NT2/D1 (cell line): ENCODE measurements around the gene SLC23A3.

Experiments
- DNase-seq: peaks from one replicate; pipeline ENCODE4 v3.0.0-alpha.2; 2011; ENCODE audit warnings: low read depth, low spot score
- H3K27me3 ChIP-seq: 2 replicates; pipeline ENCODE4 v1.6.0; 2011; ENCODE audit warnings: mild to moderate bottlenecking; ENCODE audit not compliant: insufficient read length, insufficient read depth
- H3K36me3 ChIP-seq: 2 replicates; pipeline ENCODE4 v1.6.1; 2011; ENCODE audit warnings: mild to moderate bottlenecking, low read length, mixed read lengths; ENCODE audit not compliant: insufficient read depth, insufficient read length
- H3K4me1 ChIP-seq: 2 replicates; pipeline ENCODE4 v1.5.1; 2011; ENCODE audit not compliant: insufficient read depth, insufficient read length
- H3K4me3 ChIP-seq: 2 replicates; pipeline ENCODE4 v1.5.1; 2011; ENCODE audit warnings: low read depth; ENCODE audit not compliant: insufficient read length
- H3K9ac ChIP-seq: 2 replicates; pipeline ENCODE4 v1.6.0; 2011; ENCODE audit warnings: low read depth; ENCODE audit not compliant: insufficient read length
- H3K9me3 ChIP-seq: 2 replicates; pipeline ENCODE4 v1.5.1; 2011; ENCODE audit warnings: mild to moderate bottlenecking, low read length; ENCODE audit not compliant: insufficient read depth
- SUZ12 ChIP-seq: IDR thresholded peaks from 2 replicates; pipeline ENCODE4 v1.6.1; 2011; ENCODE audit not compliant: insufficient read length, insufficient read depth; ENCODE audit errors: extremely low read depth
- YY1 ChIP-seq: IDR thresholded peaks from 2 replicates; pipeline ENCODE4 v1.6.1; 2011; ENCODE audit not compliant: insufficient read length, insufficient read depth
- ZNF274 ChIP-seq: IDR thresholded peaks from 2 replicates; pipeline ENCODE4 v1.6.1; 2011; ENCODE audit warnings: mild to moderate bottlenecking, low read depth, low read length

Gene SLC23A3

GRCh38 chr2:219159771-219160185 lies 10.1 kb downstream of the SLC23A3 start:
- Histone ChIP-seq H3K27me3 (no peaks in the 10 kb centered on the region), H3K4me1 (peaks cover 3% of the 10 kb centered on the region), H3K4me3 (peak overlapping the region; percentile 86), H3K36me3 (peaks cover 22% of the 10 kb centered on the region), H3K9ac (peak overlapping the region; percentile 68), H3K9me3 (no peaks in the 10 kb centered on the region)
- DNase-seq: no peak
- TF ChIP-seq YY1: no peak
- no peak for TF ChIP-seq ZNF274
- no peak for TF ChIP-seq SUZ12

GRCh38 chr2:219158586-219158985 lies 11.2 kb downstream of the SLC23A3 start:
- Histone ChIP-seq H3K9ac (no peak overlapping the region), H3K4me3 (no peak overlapping the region), H3K36me3 (peaks cover 32% of the 10 kb centered on the region), H3K9me3 (no peaks in the 10 kb centered on the region), H3K27me3 (no peaks in the 10 kb centered on the region), H3K4me1 (peaks cover 3% of the 10 kb centered on the region)
- TF ChIP-seq SUZ12 (no peak), YY1 (no peak), ZNF274 (no peak)
- no peak for DNase-seq

GRCh38 chr2:219158025-219158424 lies 11.8 kb downstream of the SLC23A3 start:
- Histone ChIP-seq H3K9ac (no peak overlapping the region), H3K4me3 (no peak overlapping the region), H3K27me3 (no peaks in the 10 kb centered on the region), H3K36me3 (peaks cover 36% of the 10 kb centered on the region), H3K4me1 (peaks cover 3% of the 10 kb centered on the region), H3K9me3 (no peaks in the 10 kb centered on the region)
- no peak for TF ChIP-seq ZNF274
- TF ChIP-seq YY1: no peak
- no peak for TF ChIP-seq SUZ12
- DNase-seq: no peak

- Histone ChIP-seq H3K9ac (no peak overlapping the region), H3K36me3 (peaks cover 37% of the 10 kb centered on the region), H3K27me3 (no peaks in the 10 kb centered on the region), H3K4me1 (peaks cover 3% of the 10 kb centered on the region), H3K9me3 (no peaks in the 10 kb centered on the region), H3K4me3 (no peak overlapping the region)
- no peak for TF ChIP-seq YY1
- no peak for TF ChIP-seq ZNF274
- no peak for TF ChIP-seq SUZ12
- no peak for DNase-seq
These were observed 12.4 kb downstream of the SLC23A3 start for GRCh38 chr2:219157396-219157795.

GRCh38 chr2:219155054-219155644 lies 14.7 kb downstream of the SLC23A3 start:
- Histone ChIP-seq H3K9me3 (no peaks in the 10 kb centered on the region), H3K27me3 (no peaks in the 10 kb centered on the region), H3K4me3 (no peak overlapping the region), H3K4me1 (peaks cover 3% of the 10 kb centered on the region), H3K9ac (no peak overlapping the region), H3K36me3 (peaks cover 41% of the 10 kb centered on the region)
- DNase-seq: peak; percentile 79
- TF ChIP-seq YY1: no peak
- TF ChIP-seq ZNF274: no peak
- no peak for TF ChIP-seq SUZ12

GRCh38 chr2:219149667-219150066 lies 20.2 kb downstream of the SLC23A3 start:
- no peak for TF ChIP-seq ZNF274
- no peak for TF ChIP-seq YY1
- no peak for TF ChIP-seq SUZ12
- peaks cover 40% of the 10 kb centered on the region for H3K36me3 ChIP-seq
- no peaks in the 10 kb centered on the region for H3K9me3 ChIP-seq

GRCh38 chr2:219142329-219142728 lies 27.5 kb downstream of the SLC23A3 start:
- Histone ChIP-seq H3K36me3 (peaks cover 51% of the 10 kb centered on the region), H3K27me3 (no peaks in the 10 kb centered on the region), H3K4me1 (no peaks in the 10 kb centered on the region), H3K9me3 (no peaks in the 10 kb centered on the region), H3K4me3 (no peak overlapping the region), H3K9ac (no peak overlapping the region)
- TF ChIP-seq SUZ12 (no peak), YY1 (no peak), ZNF274 (no peak)
- no peak for DNase-seq

More at GRCh38 chr2:219149667-219150066, 20.2 kb downstream of the SLC23A3 start:
- no peak overlapping the region for H3K4me3 ChIP-seq
- no peak for DNase-seq
- H3K9ac ChIP-seq: no peak overlapping the region
- no peaks in the 10 kb centered on the region for H3K27me3 ChIP-seq
- no peaks in the 10 kb centered on the region for H3K4me1 ChIP-seq

GRCh38 chr2:219140722-219141121 lies 29.1 kb downstream of the SLC23A3 start:
- Histone ChIP-seq H3K36me3 (peaks cover 38% of the 10 kb centered on the region), H3K27me3 (no peaks in the 10 kb centered on the region)

More at GRCh38 chr2:219140722-219141121, 29.1 kb downstream of the SLC23A3 start:
- no peak for TF ChIP-seq SUZ12
- TF ChIP-seq YY1: no peak
- no peak for TF ChIP-seq ZNF274
- H3K4me3 ChIP-seq: no peak overlapping the region
- H3K4me1 ChIP-seq: no peaks in the 10 kb centered on the region
- no peak overlapping the region for H3K9ac ChIP-seq
- no peak for DNase-seq
- H3K9me3 ChIP-seq: no peaks in the 10 kb centered on the region
